GM12878 (cell line): ENCODE data around the gene KCNE2. TPM values are rescaled to one million over a fixed set of nuclear protein-coding genes. Genes with fewer than 3 reads are reported as not detected.

Experiments
- ATAC-seq: fragments of 200-7000 bp; cut with Tn5 transposase; 3 replicates; pipeline ENCODE4 v1.9.1; 2020; ENCODE audit warnings: mild to moderate bottlenecking, moderate library complexity
- BruUV-seq: library from RNA; stranded (reverse); fragments of 400-500 nt; replicated peaks from 2 replicates; lab custom pipeline; 2021; lab: Mats Ljungman, UMichigan
- CTCF ChIA-PET: fragments of 300-600 bp; sonication (Branson Sonifier 250); formaldehyde crosslinking; extraction: SDS; loops from one replicate; lab custom pipeline; 2021; ENCODE audit warnings: inconsistent platforms; lab: Yijun Ruan, JAX
- POLR2A ChIA-PET: fragments of 350-600 bp; formaldehyde crosslinking; extraction: SDS; loops from one replicate; lab custom pipeline; 2021; ENCODE audit warnings: inconsistent platforms; lab: Charles Lee
- RAD21 ChIA-PET: fragments of 300-600 bp; sonication (Branson Sonifier 250); formaldehyde crosslinking; loops from one replicate; lab custom pipeline; 2023; ENCODE audit warnings: antibody characterized with exemption; ENCODE audit not compliant: unreplicated experiment; lab: Charles Lee
- SMC1A ChIA-PET: fragments of 300-600 bp; sonication (Branson Sonifier 250); formaldehyde crosslinking; loops from one replicate; lab custom pipeline; 2023; ENCODE audit not compliant: unreplicated experiment, uncharacterized antibody; lab: Charles Lee
- DNase-seq: peaks from one replicate; pipeline ENCODE4 v3.0.0-alpha.2; 2011; ENCODE audit warnings: low read depth, low spot score
- FAIRE-seq: peaks from 3 replicates; lab custom pipeline; 2011; peaks lifted over from hg19 to GRCh38; lab: Jason Lieb, UNC
- H2AFZ ChIP-seq: 2 replicates; pipeline ENCODE4 v1.6.0; 2011; ENCODE audit warnings: low read depth, low read length, control low read depth; ENCODE audit not compliant: control insufficient read depth
- H3K27ac ChIP-seq: 2 replicates; pipeline ENCODE4 v1.5.1; 2011; ENCODE audit warnings: control low read depth; ENCODE audit not compliant: control insufficient read depth, insufficient read depth
- H3K27me3 ChIP-seq, 2 experiments: replicated peaks in 1 of 2; 2 replicates each; pipeline versions ENCODE4 v1.6.0 to v1.6.1; 2011; ENCODE audit warnings: low read length in 1 of 2; ENCODE audit not compliant: control insufficient read depth in 2 of 2, insufficient read depth in 2 of 2
- H3K36me3 ChIP-seq, 2 experiments: 2 replicates each; pipeline ENCODE4 v1.5.1; 2011; ENCODE audit warnings: low read length in 1 of 2; ENCODE audit not compliant: control insufficient read depth in 2 of 2, insufficient read depth in 2 of 2
- H3K4me1 ChIP-seq: 2 replicates; pipeline ENCODE4 v1.6.1; 2011; ENCODE audit warnings: mild to moderate bottlenecking, low read length, moderate library complexity, mixed read lengths; ENCODE audit not compliant: control insufficient read depth, insufficient read depth
- H3K4me2 ChIP-seq: 2 replicates; pipeline ENCODE4 v1.6.0; 2011; ENCODE audit warnings: control low read depth; ENCODE audit not compliant: control insufficient read depth, insufficient read depth
- H3K4me3 ChIP-seq: fragments of 200-600 bp; sonication (generic); 2 replicates; pipeline ENCODE4 v1.5.1; 2016
- H3K79me2 ChIP-seq: 2 replicates; pipeline ENCODE4 v1.6.0; 2011; ENCODE audit warnings: low read length; ENCODE audit not compliant: control insufficient read depth, insufficient read depth
- H3K9ac ChIP-seq: 2 replicates; pipeline ENCODE4 v1.8.0; 2011; ENCODE audit warnings: low read length, control low read depth, mixed read lengths; ENCODE audit not compliant: control insufficient read depth, insufficient read depth
- H3K9me3 ChIP-seq: replicated peaks from 3 replicates; pipeline ENCODE4 v1.5.1; 2011; ENCODE audit warnings: mild to moderate bottlenecking, low read length; ENCODE audit not compliant: control insufficient read depth, insufficient read depth
- H4K20me1 ChIP-seq: 2 replicates; pipeline ENCODE4 v1.6.0; 2011; ENCODE audit not compliant: control insufficient read depth, insufficient read depth
- BRCA1 ChIP-seq: IDR thresholded peaks from 2 replicates; pipeline ENCODE4 v1.6.1; 2011; ENCODE audit warnings: low read depth, low read length, improper control_type of control experiment
- CEBPZ ChIP-seq: fragments of 150-350 bp; IDR thresholded peaks from 2 replicates; pipeline ENCODE4 v1.6.1; 2016; ENCODE audit warnings: low read depth, low read length
- GABPA ChIP-seq: IDR thresholded peaks from 2 replicates; pipeline ENCODE4 v1.6.1; 2014; ENCODE audit warnings: antibody characterized with exemption, low read depth, mild to moderate bottlenecking, inconsistent platforms
- PKNOX1 ChIP-seq: fragments of 450-650 bp; IDR thresholded peaks from 2 replicates; pipeline ENCODE4 v1.6.1; 2016; ENCODE audit warnings: mild to moderate bottlenecking
- POLR2AphosphoS5 ChIP-seq: IDR thresholded peaks from 2 replicates; pipeline ENCODE4 v1.6.1; 2011; ENCODE audit warnings: mild to moderate bottlenecking, low read length, inconsistent platforms
- RAD51 ChIP-seq: fragments of 450-650 bp; IDR thresholded peaks from 2 replicates; pipeline ENCODE4 v1.6.1; 2016; ENCODE audit warnings: moderate library complexity, mild to moderate bottlenecking, inconsistent platforms
- RFX5 ChIP-seq: IDR thresholded peaks from 2 replicates; pipeline ENCODE4 v1.6.1; 2011; ENCODE audit warnings: low read depth, low read length, improper control_type of control experiment
- RUNX3 ChIP-seq: IDR thresholded peaks from 2 replicates; pipeline ENCODE4 v1.6.1; 2012; ENCODE audit warnings: low read length, inconsistent platforms
- SRF ChIP-seq, 2 experiments: IDR thresholded peaks; 2 replicates each; pipeline ENCODE4 v1.6.1; 2011; ENCODE audit warnings: low read depth in 2 of 2, low read length in 2 of 2, mild to moderate bottlenecking in 1 of 2, moderate library complexity in 1 of 2
- ZBED1 ChIP-seq: IDR thresholded peaks from 2 replicates; pipeline ENCODE4 v1.6.1; 2016; ENCODE audit warnings: borderline replicate concordance
- ZNF24 ChIP-seq: fragments of 450-650 bp; IDR thresholded peaks from 2 replicates; pipeline ENCODE4 v1.6.1; 2017; ENCODE audit warnings: antibody characterized with exemption, mild to moderate bottlenecking
- WGBS: methylation state at CpG from one replicate; pipeline ENCODE4 v1.1.6; 2016; ENCODE audit warnings: low lambda C conversion rate; ENCODE audit not compliant: insufficient replicate concordance, insufficient coverage; ENCODE audit errors: missing lambda C conversion rate; 5-methylcytosine and 5-hydroxymethylcytosine counted together
- in situ Hi-C: fragments of 300-500 bp; cut with MboI; formaldehyde crosslinking; loops from 9 replicates; pipeline ENCODE4 v1.14.3; 2018; ENCODE audit warnings: mixed read lengths
- intact Hi-C: fragments of 100-400 bp; cut with micrococcal nuclease; formaldehyde crosslinking; loops from one replicate; pipeline ENCODE4 v1.14.2; 2022; ENCODE audit not compliant: unreplicated experiment
- polyA plus RNA-seq, 11 experiments: library from polyadenylated mRNA; depleted of rRNA in 4 of 11; unstranded in 6 of 11; stranded (reverse) in 5 of 11; fragments of >200 nt; fragmentation: Nextera tagmentation in 4 of 11; fragmentation: Illumina TruSeq in 1 of 11; extraction: Ambion mirVana in 4 of 11; extraction: Trizol in 1 of 11; gene quantifications; 1 replicate in 1 of 11; 2 replicates in 10 of 11; pipeline versions ENCODE4 v1.2.1 to v1.2.3, GENCODE V29; 2011 to 2016; ENCODE audit warnings: inconsistent platforms in 2 of 11, missing spikeins in 2 of 11, low read depth in 1 of 11
- total RNA-seq, 4 experiments: library from RNA; depleted of rRNA in 3 of 4; stranded (reverse); fragments of >200 nt in 3 of 4; fragmentation: Illumina TruSeq in 1 of 4; extraction: Trizol in 1 of 4; gene quantifications; 2 replicates each; pipeline versions ENCODE4 v1.2.1 to v1.2.3, GENCODE V29; 2013 to 2021
- TF ChIP-seq, protein P1 (sequence below): fragments of 450-650 bp; formaldehyde crosslinking; IDR thresholded peaks from 2 replicates; pipeline ENCODE4 v1.4.0; 2020; ENCODE audit warnings: mild to moderate bottlenecking, moderate library complexity

KCNE2 gene
- total and polyA plus RNA-seq, 10 of the 15 experiments (the other 5 are each of a cell fraction or from before 2014, with no cell fraction given): not detected

DNA sequence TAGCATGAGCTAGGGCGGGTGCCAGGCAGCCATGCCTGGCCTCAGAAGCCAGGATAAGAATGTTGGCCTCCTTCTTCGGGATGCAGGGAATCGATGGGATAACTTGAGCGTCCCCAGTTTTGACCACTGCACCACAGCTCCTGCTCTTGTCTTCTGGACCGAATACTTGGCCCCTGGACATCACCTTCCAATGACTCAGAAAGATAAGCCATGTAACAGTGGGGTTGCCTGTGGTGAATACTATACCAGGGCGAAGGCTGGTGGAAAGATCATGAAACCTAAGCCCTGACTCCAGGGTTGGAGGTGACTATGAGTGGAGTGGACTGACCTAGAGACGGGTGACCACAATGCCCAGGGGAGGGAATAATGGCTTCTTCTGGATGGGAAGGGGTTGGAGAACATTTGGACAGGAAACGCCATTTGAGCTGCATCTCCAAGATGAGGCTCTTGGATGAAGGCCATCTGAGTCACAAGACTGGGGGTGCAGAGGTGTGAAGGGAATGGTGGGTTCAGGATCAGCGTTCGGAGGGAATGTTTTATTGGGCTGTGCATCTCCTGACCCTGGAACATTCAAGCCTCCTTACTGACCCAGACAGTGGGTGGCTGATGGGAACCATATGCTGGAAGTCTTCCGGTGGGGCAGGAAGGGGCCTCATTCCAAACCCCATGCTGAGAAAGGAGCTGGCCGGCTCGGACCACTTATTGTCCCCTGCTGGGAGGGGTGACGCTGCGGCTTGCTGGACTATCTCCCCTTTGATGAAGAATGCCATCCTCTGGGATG lies 18.5 kb upstream of the KCNE2 start:
- TF ChIP-seq POLR2AphosphoS5 (no peak), ZNF24 (no peak), RUNX3 (no peak), CEBPZ (no peak), SRF (IDR thresholded peaks at IDR 0.05; ENCODE audit: low read depth in 2 of 2, low read length in 2 of 2) (no peak), RAD51 (no peak), BRCA1 (no peak), RFX5 (no peak), PKNOX1 (no peak), ZBED1 (no peak), GABPA (no peak)
- TF ChIP-seq, protein P1, sequence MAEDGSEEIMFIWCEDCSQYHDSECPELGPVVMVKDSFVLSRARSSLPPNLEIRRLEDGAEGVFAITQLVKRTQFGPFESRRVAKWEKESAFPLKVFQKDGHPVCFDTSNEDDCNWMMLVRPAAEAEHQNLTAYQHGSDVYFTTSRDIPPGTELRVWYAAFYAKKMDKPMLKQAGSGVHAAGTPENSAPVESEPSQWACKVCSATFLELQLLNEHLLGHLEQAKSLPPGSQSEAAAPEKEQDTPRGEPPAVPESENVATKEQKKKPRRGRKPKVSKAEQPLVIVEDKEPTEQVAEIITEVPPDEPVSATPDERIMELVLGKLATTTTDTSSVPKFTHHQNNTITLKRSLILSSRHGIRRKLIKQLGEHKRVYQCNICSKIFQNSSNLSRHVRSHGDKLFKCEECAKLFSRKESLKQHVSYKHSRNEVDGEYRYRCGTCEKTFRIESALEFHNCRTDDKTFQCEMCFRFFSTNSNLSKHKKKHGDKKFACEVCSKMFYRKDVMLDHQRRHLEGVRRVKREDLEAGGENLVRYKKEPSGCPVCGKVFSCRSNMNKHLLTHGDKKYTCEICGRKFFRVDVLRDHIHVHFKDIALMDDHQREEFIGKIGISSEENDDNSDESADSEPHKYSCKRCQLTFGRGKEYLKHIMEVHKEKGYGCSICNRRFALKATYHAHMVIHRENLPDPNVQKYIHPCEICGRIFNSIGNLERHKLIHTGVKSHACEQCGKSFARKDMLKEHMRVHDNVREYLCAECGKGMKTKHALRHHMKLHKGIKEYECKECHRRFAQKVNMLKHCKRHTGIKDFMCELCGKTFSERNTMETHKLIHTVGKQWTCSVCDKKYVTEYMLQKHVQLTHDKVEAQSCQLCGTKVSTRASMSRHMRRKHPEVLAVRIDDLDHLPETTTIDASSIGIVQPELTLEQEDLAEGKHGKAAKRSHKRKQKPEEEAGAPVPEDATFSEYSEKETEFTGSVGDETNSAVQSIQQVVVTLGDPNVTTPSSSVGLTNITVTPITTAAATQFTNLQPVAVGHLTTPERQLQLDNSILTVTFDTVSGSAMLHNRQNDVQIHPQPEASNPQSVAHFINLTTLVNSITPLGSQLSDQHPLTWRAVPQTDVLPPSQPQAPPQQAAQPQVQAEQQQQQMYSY (CRISPR knock-in tag): no peak
- TF ChIP-seq, all 136 proteins: peak for 0
- FAIRE-seq (no peak), DNase-seq (no peak), ATAC-seq (no peak)
- ChIA-PET SMC1A (interaction anchor here (0.6 to 6.6 kb wide), 5 partner anchors 43 to 426 kb away, joined by 3 to 169 read pairs (median 3); no protein-coding TSS in a partner anchor), CTCF (interaction anchor here (2.9 to 11.7 kb wide), 4 partner anchors 11 to 441 kb away, joined by 8 to 349 read pairs (median 20); no protein-coding TSS in a partner anchor), RAD21 (interaction anchor here (11.0 kb wide), 1 partner anchor 423 kb away, joined by 241 read pairs; no protein-coding TSS in a partner anchor), POLR2A (no interaction called here)
- H3K4me2 ChIP-seq: no peak overlapping the region
- no peaks in the 10 kb centered on the region; a peak in 1 of 4 replicates for H3K27me3 ChIP-seq
- no peak overlapping the region for H3K9ac ChIP-seq
- no peak overlapping the region for H3K27ac ChIP-seq
- H4K20me1 ChIP-seq: no peaks in the 10 kb centered on the region
- BruUV-seq: no TSS peak
- no peak overlapping the region for H2AFZ ChIP-seq
- intact Hi-C loops: no loop called here
- 32% methylated on average over 15 of the region's 15 CpGs for WGBS
- no peak overlapping the region for H3K4me3 ChIP-seq
- no peaks in the 10 kb centered on the region for H3K79me2 ChIP-seq
- in situ Hi-C loops: loop anchor here (5.0 kb wide), 1 partner anchor 423 kb away; no protein-coding TSS in a partner anchor
- no peaks in the 10 kb centered on the region for H3K4me1 ChIP-seq
- no peaks in the 10 kb centered on the region for H3K9me3 ChIP-seq
- no peaks in the 10 kb centered on the region for H3K36me3 ChIP-seq
